SK-N-SH treated with all-trans-retinoic acid at 6 μM for 48 hours (cell line): Measurements from ENCODE around the gene CMIP.

Source experiments
- ESRRG ChIP-seq: fragments of 250-450 bp; sonication (Bioruptor Pico); IDR thresholded peaks from 2 replicates; pipeline ENCODE4 v1.6.1; 2021; ENCODE audit warnings: mild to moderate bottlenecking
- ISL1 ChIP-seq: fragments of 250-450 bp; sonication (Bioruptor Pico); IDR thresholded peaks from 2 replicates; pipeline ENCODE4 v2.1.2; 2022; ENCODE audit warnings: mild to moderate bottlenecking, moderate library complexity
- PATZ1 ChIP-seq: fragments of 250-450 bp; sonication (Bioruptor Pico); IDR thresholded peaks from 2 replicates; pipeline ENCODE4 v1.8.0; 2020; ENCODE audit warnings: mild to moderate bottlenecking, moderate library complexity, borderline replicate concordance
- RARB ChIP-seq: fragments of 250-450 bp; sonication (Bioruptor Pico); IDR thresholded peaks from 2 replicates; pipeline ENCODE4 v1.8.0; 2021; ENCODE audit warnings: mild to moderate bottlenecking, moderate library complexity
- SNAI2 ChIP-seq: fragments of 250-450 bp; sonication (Bioruptor Pico); IDR thresholded peaks from 2 replicates; pipeline ENCODE4 v1.5.0; 2020; ENCODE audit warnings: mild to moderate bottlenecking, moderate library complexity
- ZFP30 ChIP-seq: fragments of 450-650 bp; formaldehyde crosslinking; IDR thresholded peaks from 2 replicates; pipeline ENCODE4 v1.5.0; 2022; ENCODE audit warnings: mild to moderate bottlenecking, moderate library complexity
- ZNF70 ChIP-seq: fragments of 450-650 bp; formaldehyde crosslinking; IDR thresholded peaks from 2 replicates; pipeline ENCODE4 v1.5.0; 2020; ENCODE audit warnings: mild to moderate bottlenecking, moderate library complexity
- ZNF8 ChIP-seq: fragments of 450-650 bp; formaldehyde crosslinking; IDR thresholded peaks from 2 replicates; pipeline ENCODE4 v1.5.0; 2020; ENCODE audit warnings: mild to moderate bottlenecking, moderate library complexity

- TF ChIP-seq SNAI2 (CRISPR knock-in tag) (no peak), ESRRG (CRISPR knock-in tag) (no peak), ZNF70 (CRISPR knock-in tag) (no peak), ZFP30 (CRISPR knock-in tag) (no peak), ISL1 (CRISPR knock-in tag) (no peak), ZNF8 (no peak), RARB (CRISPR knock-in tag) (no peak), PATZ1 (CRISPR knock-in tag) (no peak)
These were observed 268.7 kb downstream of the CMIP start for GRCh38 chr16:81713295-81713772.
